Activated CD4-positive, alpha-beta T cell treated with anti-CD3 and anti-CD28 coated beads, Interleukin-2, amount 50 U/mL, for 16 hours (primary cell): Measurements from ENCODE around the gene CARD10.

Experiments
- DNase-seq: peaks from one replicate; pipeline ENCODE4 v3.0.0-alpha.2; 2020

The CARD10 gene

GRCh38 chr22:37525073-37525745, 6.0 kb upstream of the CARD10 start:
- no peak for DNase-seq

- no peak for DNase-seq
Measured at GRCh38 chr22:37522482-37522881, 3.3 kb upstream of the CARD10 start.

GRCh38 chr22:37521236-37521739, 2.1 kb upstream of the CARD10 start:
- DNase-seq: no peak

GRCh38 chr22:37520776-37521191, 1.6 kb upstream of the CARD10 start:
- DNase-seq: no peak

- no peak for DNase-seq
Measured at GRCh38 chr22:37518509-37519267, 527 bp downstream of the CARD10 start.

GRCh38 chr22:37517826-37518450, 1.3 kb downstream of the CARD10 start:
- DNase-seq: no peak

- no peak for DNase-seq
Measured at GRCh38 chr22:37516456-37516855, 2.8 kb downstream of the CARD10 start.

GRCh38 chr22:37515901-37516300, 3.3 kb downstream of the CARD10 start:
- DNase-seq: no peak

- DNase-seq: no peak
Measured at GRCh38 chr22:37514526-37515051, 4.6 kb downstream of the CARD10 start.

- no peak for DNase-seq
Measured at GRCh38 chr22:37511395-37512104, 7.7 kb downstream of the CARD10 start.

GRCh38 chr22:37510091-37510490, 9.1 kb downstream of the CARD10 start:
- no peak for DNase-seq

GRCh38 chr22:37509059-37509860, 10.0 kb downstream of the CARD10 start:
- no peak for DNase-seq

- no peak for DNase-seq
Measured at GRCh38 chr22:37508431-37508992, 10.7 kb downstream of the CARD10 start.

GRCh38 chr22:37507731-37508130, 11.5 kb downstream of the CARD10 start:
- no peak for DNase-seq

- DNase-seq: no peak
Measured at GRCh38 chr22:37505989-37506388, 13.2 kb downstream of the CARD10 start.

- no peak for DNase-seq
Measured at GRCh38 chr22:37505565-37505964, 13.7 kb downstream of the CARD10 start.

- DNase-seq: no peak
Measured at GRCh38 chr22:37504964-37505363, 14.3 kb downstream of the CARD10 start.

GRCh38 chr22:37503850-37504249, 15.4 kb downstream of the CARD10 start:
- DNase-seq: no peak

GRCh38 chr22:37503183-37503683, 16.0 kb downstream of the CARD10 start:
- no peak for DNase-seq

- no peak for DNase-seq
Measured at GRCh38 chr22:37502342-37503182, 16.7 kb downstream of the CARD10 start.
